ENCODE results near the gene DGCR2.

DNA sequence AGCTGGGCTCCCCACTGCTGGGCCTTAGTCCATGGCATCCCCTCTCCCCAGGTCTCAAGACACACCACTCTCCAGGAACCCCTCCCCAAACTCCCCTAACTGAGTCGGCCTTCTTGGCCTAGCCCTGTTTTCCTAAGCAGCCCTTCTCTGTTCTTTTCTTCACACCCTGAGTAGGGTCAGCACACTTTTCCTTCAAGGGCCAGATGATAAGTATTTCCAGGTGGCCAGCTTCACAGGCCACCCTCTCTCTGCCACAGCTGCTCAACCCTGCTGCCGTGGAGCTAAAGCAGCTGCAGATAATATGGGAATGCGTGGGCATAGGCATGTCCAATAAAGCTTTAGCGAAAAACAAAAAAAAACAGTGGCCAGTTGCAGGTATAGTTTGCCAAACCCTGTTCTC is 24.1 kb downstream of the DGCR2 start:
- TF ChIP-seq NANOG (IDR thresholded peaks at IDR 0.05; ENCODE audit: borderline replicate concordance) (no peak), EZH2phosphoT487 (IDR thresholded peaks at IDR 0.05; ENCODE audit: unreplicated experiment) (no peak), REST (IDR thresholded peaks at IDR 0.05; ENCODE audit: unreplicated experiment) (no peak), EZH2 (IDR thresholded peaks at IDR 0.05; ENCODE audit: low read depth, unreplicated experiment) (no peak)
- TF ChIP-seq, protein P1, sequence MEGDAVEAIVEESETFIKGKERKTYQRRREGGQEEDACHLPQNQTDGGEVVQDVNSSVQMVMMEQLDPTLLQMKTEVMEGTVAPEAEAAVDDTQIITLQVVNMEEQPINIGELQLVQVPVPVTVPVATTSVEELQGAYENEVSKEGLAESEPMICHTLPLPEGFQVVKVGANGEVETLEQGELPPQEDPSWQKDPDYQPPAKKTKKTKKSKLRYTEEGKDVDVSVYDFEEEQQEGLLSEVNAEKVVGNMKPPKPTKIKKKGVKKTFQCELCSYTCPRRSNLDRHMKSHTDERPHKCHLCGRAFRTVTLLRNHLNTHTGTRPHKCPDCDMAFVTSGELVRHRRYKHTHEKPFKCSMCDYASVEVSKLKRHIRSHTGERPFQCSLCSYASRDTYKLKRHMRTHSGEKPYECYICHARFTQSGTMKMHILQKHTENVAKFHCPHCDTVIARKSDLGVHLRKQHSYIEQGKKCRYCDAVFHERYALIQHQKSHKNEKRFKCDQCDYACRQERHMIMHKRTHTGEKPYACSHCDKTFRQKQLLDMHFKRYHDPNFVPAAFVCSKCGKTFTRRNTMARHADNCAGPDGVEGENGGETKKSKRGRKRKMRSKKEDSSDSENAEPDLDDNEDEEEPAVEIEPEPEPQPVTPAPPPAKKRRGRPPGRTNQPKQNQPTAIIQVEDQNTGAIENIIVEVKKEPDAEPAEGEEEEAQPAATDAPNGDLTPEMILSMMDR (conservative IDR thresholded peaks at IDR 0.05; ENCODE audit: low read depth in 2 of 2), result no peak

Data from GM23338 (cell line).